ENCODE measurements around the gene DUSP19.

DNA sequence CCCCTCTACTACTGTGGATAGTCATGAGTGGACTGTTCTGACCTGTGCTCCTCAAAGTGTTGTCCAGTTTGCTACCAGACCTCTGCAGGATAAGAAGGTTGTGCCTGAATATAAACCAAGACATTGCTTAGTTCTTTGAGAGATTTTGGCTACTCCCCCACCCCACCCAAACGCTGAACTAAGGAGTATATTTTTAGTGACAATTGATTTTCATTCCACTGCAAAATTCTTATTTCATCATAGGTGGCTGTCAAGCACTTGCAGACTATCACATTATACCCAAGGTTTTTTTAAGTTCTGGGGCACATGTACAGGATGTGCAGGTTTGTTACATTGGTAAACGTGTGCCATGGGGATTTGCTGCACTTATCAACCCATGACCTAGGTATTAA, 13.4 kb downstream of the DUSP19 start:
- TF ChIP-seq, protein P1, sequence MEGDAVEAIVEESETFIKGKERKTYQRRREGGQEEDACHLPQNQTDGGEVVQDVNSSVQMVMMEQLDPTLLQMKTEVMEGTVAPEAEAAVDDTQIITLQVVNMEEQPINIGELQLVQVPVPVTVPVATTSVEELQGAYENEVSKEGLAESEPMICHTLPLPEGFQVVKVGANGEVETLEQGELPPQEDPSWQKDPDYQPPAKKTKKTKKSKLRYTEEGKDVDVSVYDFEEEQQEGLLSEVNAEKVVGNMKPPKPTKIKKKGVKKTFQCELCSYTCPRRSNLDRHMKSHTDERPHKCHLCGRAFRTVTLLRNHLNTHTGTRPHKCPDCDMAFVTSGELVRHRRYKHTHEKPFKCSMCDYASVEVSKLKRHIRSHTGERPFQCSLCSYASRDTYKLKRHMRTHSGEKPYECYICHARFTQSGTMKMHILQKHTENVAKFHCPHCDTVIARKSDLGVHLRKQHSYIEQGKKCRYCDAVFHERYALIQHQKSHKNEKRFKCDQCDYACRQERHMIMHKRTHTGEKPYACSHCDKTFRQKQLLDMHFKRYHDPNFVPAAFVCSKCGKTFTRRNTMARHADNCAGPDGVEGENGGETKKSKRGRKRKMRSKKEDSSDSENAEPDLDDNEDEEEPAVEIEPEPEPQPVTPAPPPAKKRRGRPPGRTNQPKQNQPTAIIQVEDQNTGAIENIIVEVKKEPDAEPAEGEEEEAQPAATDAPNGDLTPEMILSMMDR (IDR thresholded peaks at IDR 0.05; ENCODE audit: poor library complexity) = no peak
- TF ChIP-seq EZH2 (IDR thresholded peaks at IDR 0.05; ENCODE audit: borderline replicate concordance) (no peak), EZH2phosphoT487 (IDR thresholded peaks at IDR 0.05; ENCODE audit: low read depth, severe bottlenecking, unreplicated experiment) (no peak)

Data from hepatocyte (in vitro differentiated cells).